T-cell (primary cell): ENCODE results near the gene RYR2. TPM values are rescaled to one million over a fixed set of nuclear protein-coding genes. Genes with fewer than 3 reads are reported as not detected.

Experiments used
- ATAC-seq, 4 experiments: fragments of 200-7000 bp in 3 of 4; fragments of 150-1000 bp in 1 of 4; cut with Tn5 transposase; replicated peaks in 1 of 4; 1 replicate in 3 of 4; 2 replicates in 1 of 4; pipeline ENCODE4 v1.10.0; 2021; ENCODE audit warnings: moderate library complexity in 3 of 4, mild to moderate bottlenecking in 2 of 4, moderate number of reproducible peaks in 1 of 4
- CTCF ChIA-PET, 2 donors: fragments of 300-600 bp; sonication (Branson Sonifier 250); formaldehyde crosslinking; loops; one replicate each; lab custom pipeline; 2022; ENCODE audit warnings: antibody characterized with exemption in 2 of 2; lab: Charles Lee
- POLR2A ChIA-PET, 2 donors: fragments of 300-600 bp; sonication (Branson Sonifier 250); formaldehyde crosslinking; loops; one replicate each; lab custom pipeline; 2022; ENCODE audit warnings: antibody characterized with exemption in 2 of 2; lab: Charles Lee
- DNase-seq, 35 experiments: peaks; one replicate each; pipeline versions ENCODE4 v3.0.0 to v3.0.0-alpha.2; 2013 to 2023
- H3K27ac ChIP-seq: one replicate; pipeline ENCODE4 v1.5.1; 2013; ENCODE audit warnings: low read length
- H3K27me3 ChIP-seq, 2 experiments: replicated peaks in 1 of 2; 1 replicate in 1 of 2; 2 replicates in 1 of 2; pipeline versions ENCODE4 v1.6.1 to v1.7.0; 2013; ENCODE audit warnings: low read length in 1 of 2, mixed read lengths in 1 of 2; ENCODE audit not compliant: control insufficient read depth in 2 of 2, insufficient read depth in 2 of 2; ENCODE audit errors: extremely low read depth in 1 of 2
- H3K36me3 ChIP-seq, 2 donors: 1 replicate in 1 of 2; 2 replicates in 1 of 2; pipeline versions ENCODE4 v1.6.1 to v1.7.0; 2013; ENCODE audit warnings: low read length in 1 of 2; ENCODE audit not compliant: control insufficient read depth in 2 of 2, insufficient read depth in 1 of 2; ENCODE audit errors: extremely low read depth in 1 of 2
- H3K4me1 ChIP-seq, 2 experiments: 1 replicate in 1 of 2; 2 replicates in 1 of 2; pipeline versions ENCODE4 v1.6.1 to v1.7.0; 2013; ENCODE audit warnings: low read length in 2 of 2, mixed read lengths in 1 of 2; ENCODE audit not compliant: insufficient read depth in 2 of 2, control insufficient read depth in 1 of 2; ENCODE audit errors: extremely low read depth in 1 of 2
- H3K4me3 ChIP-seq, 2 donors: 1 replicate in 1 of 2; 2 replicates in 1 of 2; pipeline versions ENCODE4 v1.5.1 to v1.7.0; 2013; ENCODE audit warnings: mild to moderate bottlenecking in 2 of 2, low read length in 1 of 2, moderate library complexity in 1 of 2; ENCODE audit not compliant: control insufficient read depth in 1 of 2; ENCODE audit errors: extremely low read depth in 1 of 2
- H3K9me3 ChIP-seq: 2 replicates; pipeline ENCODE4 v1.7.0; 2013
- H3K27ac Mint-ChIP-seq, 2 donors: one replicate each; pipeline ENCODE4 v1.8.0; 2020 to 2021; ENCODE audit warnings: mild to moderate bottlenecking in 2 of 2, mixed read lengths in 2 of 2
- H3K27me3 Mint-ChIP-seq, 2 donors: one replicate each; pipeline ENCODE4 v1.8.0; 2021 to 2022; ENCODE audit warnings: mixed read lengths in 2 of 2
- H3K36me3 Mint-ChIP-seq: one replicate; pipeline ENCODE4 v1.8.0; 2021; ENCODE audit warnings: mixed read lengths
- H3K4me1 Mint-ChIP-seq, 3 donors: one replicate each; pipeline ENCODE4 v1.8.0; 2020 to 2022; ENCODE audit warnings: mixed read lengths in 3 of 3, mild to moderate bottlenecking in 1 of 3
- H3K4me3 Mint-ChIP-seq, 3 donors: one replicate each; pipeline ENCODE4 v1.8.0; 2020 to 2022; ENCODE audit warnings: mild to moderate bottlenecking in 3 of 3, mixed read lengths in 3 of 3, moderate library complexity in 3 of 3
- H3K9me3 Mint-ChIP-seq, 3 donors: one replicate each; pipeline ENCODE4 v1.8.0; 2020 to 2022; ENCODE audit warnings: mixed read lengths in 3 of 3
- WGBS: methylation state at CpG from one replicate; pipeline ENCODE4 v1.1.5; 2013; ENCODE audit warnings: missing lambda C conversion rate; ENCODE audit not compliant: insufficient coverage; 5-methylcytosine and 5-hydroxymethylcytosine counted together
- total RNA-seq, 35 experiments: library from RNA in 6 of 35; stranded (reverse) in 6 of 35; fragments of 120-200 nt in 1 of 35; gene quantifications; one replicate each; pipeline versions ENCODE4 v1.2.1 to v1.2.4 and lab custom pipeline; 2013 to 2026

The RYR2 gene
- total RNA-seq (under 1 TPM in 4 of 5 donors, not detected in 1; 0.07 to 0.33 (median 0.18) TPM), total RNA-seq (lab: John Stamatoyannopoulos, UW) (0 to 0.68 (median 0.09) reads per million in 29 experiments)
- total RNA-seq (2013), result 0.09 TPM

- Mint-ChIP-seq H3K36me3 (no peaks in the 10 kb centered on the region), H3K27ac (no peak within 1 kb of the TSS), H3K4me1 (peaks cover 0 to 18% (median 15%) of the 10 kb centered on the region in 3 donors), H3K27me3 (peaks cover 33 to 45% of the 10 kb centered on the region in 2 donors), H3K4me3 (peak within 1 kb of the TSS in 1 of 3 donors; percentile 71), H3K9me3 (no peaks in the 10 kb centered on the region)
- H3K27ac ChIP-seq, result no peak within 1 kb of the TSS
- peaks cover 0 to 8% of the 10 kb centered on the region in 2 experiments for H3K4me1 ChIP-seq
- ATAC-seq, result no peak
- H3K4me3 ChIP-seq, result no peak within 1 kb of the TSS
- H3K36me3 ChIP-seq, result no peaks in the 10 kb centered on the region
- ChIA-PET CTCF (no interaction called here), POLR2A (no interaction called here)
- DNase-seq, result no peak
- H3K27me3 ChIP-seq, result peaks cover 19 to 22% of the 10 kb centered on the region in 2 experiments
- H3K9me3 ChIP-seq, result no peaks in the 10 kb centered on the region
- 5% methylated on average over 65 of the region's 87 CpGs for WGBS
Measured at GRCh38 chr1:237041795-237042525, at the start of gene RYR2. RYR2 (plus strand) TSS chr1:237042184; CDS start chr1:237042522, 338 bp downstream.

- Histone ChIP-seq H3K36me3 (no peaks in the 10 kb centered on the region), H3K27me3 (no peaks in the 10 kb centered on the region), H3K27ac (no peak overlapping the region), H3K4me3 (no peak overlapping the region), H3K9me3 (no peaks in the 10 kb centered on the region), H3K4me1 (no peaks in the 10 kb centered on the region)
- H3K4me1 Mint-ChIP-seq, result no peaks in the 10 kb centered on the region
- H3K36me3 Mint-ChIP-seq, result no peaks in the 10 kb centered on the region
- peaks cover 6 to 12% (median 10%) of the 10 kb centered on the region in 3 donors for H3K9me3 Mint-ChIP-seq
- no CpG with 5 or more reads among the region's 8 CpGs for WGBS
- POLR2A ChIA-PET, result no interaction called here
- no peak overlapping the region for H3K4me3 Mint-ChIP-seq
- no peak for ATAC-seq
- CTCF ChIA-PET, result no interaction called here
- no peak overlapping the region for H3K27ac Mint-ChIP-seq
- DNase-seq, result no peak
- H3K27me3 Mint-ChIP-seq, result peaks cover 12 to 15% of the 10 kb centered on the region in 2 donors
Measured at GRCh38 chr1:236992449-236992848, 49.5 kb upstream of the RYR2 start.

DNA sequence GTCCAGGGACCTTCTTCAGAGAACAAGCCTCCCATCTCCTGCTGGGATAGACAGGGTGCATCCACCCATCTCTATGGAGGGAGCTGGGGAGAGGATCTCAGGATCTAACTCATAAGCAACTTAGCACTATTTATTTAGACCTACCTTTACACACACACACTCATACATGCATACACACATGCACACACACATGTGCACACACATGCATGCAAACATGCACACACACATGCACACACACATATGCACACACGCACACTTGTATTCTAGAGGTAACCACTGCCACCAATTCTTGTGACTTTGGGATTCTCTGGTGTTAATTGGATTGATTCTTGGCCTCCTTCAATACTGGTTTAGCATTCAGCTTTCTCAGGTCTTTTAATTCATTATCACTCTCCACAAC is 47.5 kb upstream of the RYR2 start:
- ChIA-PET CTCF (no interaction called here), POLR2A (no interaction called here)
- H3K27me3 ChIP-seq, result no peaks in the 10 kb centered on the region
- no peak for DNase-seq
- H3K9me3 ChIP-seq, result no peaks in the 10 kb centered on the region
- Mint-ChIP-seq H3K4me3 (no peak overlapping the region), H3K36me3 (no peaks in the 10 kb centered on the region), H3K27ac (no peak overlapping the region), H3K27me3 (peaks cover 13 to 15% of the 10 kb centered on the region in 2 donors), H3K4me1 (no peaks in the 10 kb centered on the region), H3K9me3 (peaks cover 6 to 10% (median 8%) of the 10 kb centered on the region in 3 donors)
- no CpG with 5 or more reads among the region's 1 CpG for WGBS
- H3K36me3 ChIP-seq, result no peaks in the 10 kb centered on the region
- ATAC-seq, result no peak
- no peak overlapping the region for H3K4me3 ChIP-seq
- H3K4me1 ChIP-seq, result no peaks in the 10 kb centered on the region
- no peak overlapping the region for H3K27ac ChIP-seq

DNA sequence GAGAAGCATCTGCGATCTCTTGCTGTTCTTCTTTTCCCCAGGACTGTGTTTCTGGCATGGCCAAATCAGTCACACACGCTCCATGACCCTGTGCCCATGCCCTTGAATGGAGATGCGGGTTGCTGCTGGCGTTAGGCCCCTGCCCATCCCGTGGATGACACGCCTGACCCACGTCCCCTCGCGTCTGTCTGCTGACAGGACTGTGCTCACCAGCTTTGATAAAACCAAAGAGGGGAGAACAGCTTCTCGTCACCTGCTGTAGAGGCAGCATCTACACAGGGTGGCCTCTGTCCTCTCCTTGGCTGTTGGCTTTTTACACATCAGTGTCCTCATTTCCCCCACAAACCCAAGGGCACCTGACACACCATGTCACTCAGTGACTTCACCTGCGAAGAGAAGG is 44.6 kb upstream of the RYR2 start:
- no peak overlapping the region for H3K27ac ChIP-seq
- peaks cover 0 to 3% of the 10 kb centered on the region in 2 experiments for H3K27me3 ChIP-seq
- Mint-ChIP-seq H3K27ac (no peak overlapping the region), H3K4me1 (no peaks in the 10 kb centered on the region), H3K4me3 (no peak overlapping the region), H3K27me3 (peaks cover 9 to 16% of the 10 kb centered on the region in 2 donors), H3K9me3 (peaks cover 0 to under 1% (median under 1%) of the 10 kb centered on the region in 3 donors), H3K36me3 (no peaks in the 10 kb centered on the region)
- H3K9me3 ChIP-seq, result no peaks in the 10 kb centered on the region
- H3K4me3 ChIP-seq, result no peak overlapping the region
- no peaks in the 10 kb centered on the region for H3K4me1 ChIP-seq
- DNase-seq (no peak), ATAC-seq (no peak)
- ChIA-PET POLR2A (no interaction called here), CTCF (no interaction called here)
- no peaks in the 10 kb centered on the region for H3K36me3 ChIP-seq
- 93% methylated on average over 10 of the region's 11 CpGs for WGBS

DNA sequence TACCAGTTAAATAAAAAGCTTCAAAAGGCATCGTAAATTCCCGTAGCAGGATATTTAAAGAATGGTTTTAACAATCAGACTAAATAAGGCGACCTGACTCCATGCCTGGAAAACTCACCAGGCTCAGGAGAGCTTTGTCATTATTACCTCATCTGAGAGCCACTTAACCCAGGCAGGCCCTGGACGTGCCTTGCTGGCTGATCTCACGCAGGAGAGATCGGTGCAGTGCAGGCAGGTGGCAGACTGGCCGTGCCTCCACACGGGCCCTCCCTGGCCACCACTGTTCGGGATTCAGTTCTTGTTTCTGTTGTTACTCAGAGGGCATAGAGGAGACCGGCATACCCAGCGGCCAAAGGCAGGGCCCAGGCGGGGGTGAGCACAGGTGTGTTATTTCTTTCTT is 44.1 kb upstream of the RYR2 start:
- 45% methylated on average over 8 of the region's 12 CpGs for WGBS
- no peaks in the 10 kb centered on the region for H3K36me3 Mint-ChIP-seq
- H3K27me3 ChIP-seq, result peaks cover 0 to 3% of the 10 kb centered on the region in 2 experiments
- H3K27me3 Mint-ChIP-seq, result peaks cover 8 to 15% of the 10 kb centered on the region in 2 donors
- H3K4me3 Mint-ChIP-seq, result no peak overlapping the region
- H3K4me3 ChIP-seq, result no peak overlapping the region
- H3K4me1 Mint-ChIP-seq, result no peaks in the 10 kb centered on the region
- POLR2A ChIA-PET, result no interaction called here
- ATAC-seq (no peak), DNase-seq (no peak)
- H3K36me3 ChIP-seq, result no peaks in the 10 kb centered on the region
- H3K27ac ChIP-seq, result no peak overlapping the region
- no peaks in the 10 kb centered on the region for H3K9me3 ChIP-seq
- CTCF ChIA-PET, result no interaction called here
- no peaks in the 10 kb centered on the region for H3K4me1 ChIP-seq
- no peak overlapping the region for H3K27ac Mint-ChIP-seq
- no peaks in the 10 kb centered on the region for H3K9me3 Mint-ChIP-seq

DNA sequence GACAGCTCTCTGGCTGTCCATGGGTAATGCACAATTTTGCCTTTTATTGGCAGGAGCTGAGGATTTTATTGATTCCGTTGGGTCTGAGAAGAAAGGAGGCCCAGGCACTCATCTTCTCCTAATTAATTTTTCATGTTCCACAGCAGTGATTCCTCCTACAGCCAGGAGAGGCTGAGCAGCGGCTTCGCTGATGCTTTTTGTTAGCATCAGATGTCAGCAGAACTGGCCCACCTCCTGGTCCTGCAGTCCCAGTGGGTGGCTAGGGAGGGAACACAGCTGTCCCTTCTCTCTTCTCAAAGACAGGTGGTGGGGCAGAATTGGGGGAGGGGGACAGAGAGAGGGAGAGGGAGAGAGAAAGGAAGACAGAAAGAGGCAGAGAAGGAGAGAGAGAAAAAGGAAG is 43.4 kb upstream of the RYR2 start:
- Histone ChIP-seq H3K4me3 (no peak overlapping the region), H3K27me3 (peaks cover 0 to 3% of the 10 kb centered on the region in 2 experiments), H3K27ac (no peak overlapping the region), H3K36me3 (no peaks in the 10 kb centered on the region), H3K9me3 (no peaks in the 10 kb centered on the region), H3K4me1 (no peaks in the 10 kb centered on the region)
- Mint-ChIP-seq H3K9me3 (no peaks in the 10 kb centered on the region), H3K4me3 (no peak overlapping the region), H3K4me1 (no peaks in the 10 kb centered on the region), H3K27ac (no peak overlapping the region), H3K27me3 (peaks cover 8 to 15% of the 10 kb centered on the region in 2 donors), H3K36me3 (no peaks in the 10 kb centered on the region)
- DNase-seq, result no peak
- ChIA-PET POLR2A (no interaction called here), CTCF (no interaction called here)
- no peak for ATAC-seq
- WGBS, result no CpG with 5 or more reads among the region's 3 CpGs
